Neural progenitor cell (in vitro differentiated cells): ENCODE results near the gene SMIM38.

Experiments used
- EZH2 ChIP-seq: fragments of 200-600 bp; sonication (generic); IDR thresholded peaks from 2 replicates; pipeline ENCODE4 v1.6.1; 2017; ENCODE audit warnings: antibody characterized with exemption, mild to moderate bottlenecking, moderate library complexity
- TF ChIP-seq, protein P1 (sequence below): fragments of 200-600 bp; sonication (generic); IDR thresholded peaks from 2 replicates; pipeline ENCODE4 v1.5.1; 2017; ENCODE audit warnings: antibody characterized with exemption, mild to moderate bottlenecking

GRCh38 chr11:69136471-69136870 lies 19.3 kb upstream of the SMIM38 start:
- TF ChIP-seq, protein P1, sequence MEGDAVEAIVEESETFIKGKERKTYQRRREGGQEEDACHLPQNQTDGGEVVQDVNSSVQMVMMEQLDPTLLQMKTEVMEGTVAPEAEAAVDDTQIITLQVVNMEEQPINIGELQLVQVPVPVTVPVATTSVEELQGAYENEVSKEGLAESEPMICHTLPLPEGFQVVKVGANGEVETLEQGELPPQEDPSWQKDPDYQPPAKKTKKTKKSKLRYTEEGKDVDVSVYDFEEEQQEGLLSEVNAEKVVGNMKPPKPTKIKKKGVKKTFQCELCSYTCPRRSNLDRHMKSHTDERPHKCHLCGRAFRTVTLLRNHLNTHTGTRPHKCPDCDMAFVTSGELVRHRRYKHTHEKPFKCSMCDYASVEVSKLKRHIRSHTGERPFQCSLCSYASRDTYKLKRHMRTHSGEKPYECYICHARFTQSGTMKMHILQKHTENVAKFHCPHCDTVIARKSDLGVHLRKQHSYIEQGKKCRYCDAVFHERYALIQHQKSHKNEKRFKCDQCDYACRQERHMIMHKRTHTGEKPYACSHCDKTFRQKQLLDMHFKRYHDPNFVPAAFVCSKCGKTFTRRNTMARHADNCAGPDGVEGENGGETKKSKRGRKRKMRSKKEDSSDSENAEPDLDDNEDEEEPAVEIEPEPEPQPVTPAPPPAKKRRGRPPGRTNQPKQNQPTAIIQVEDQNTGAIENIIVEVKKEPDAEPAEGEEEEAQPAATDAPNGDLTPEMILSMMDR = no peak
- no peak for TF ChIP-seq EZH2
